ENCODE results near the gene RAD1.

RAD1 gene

DNA sequence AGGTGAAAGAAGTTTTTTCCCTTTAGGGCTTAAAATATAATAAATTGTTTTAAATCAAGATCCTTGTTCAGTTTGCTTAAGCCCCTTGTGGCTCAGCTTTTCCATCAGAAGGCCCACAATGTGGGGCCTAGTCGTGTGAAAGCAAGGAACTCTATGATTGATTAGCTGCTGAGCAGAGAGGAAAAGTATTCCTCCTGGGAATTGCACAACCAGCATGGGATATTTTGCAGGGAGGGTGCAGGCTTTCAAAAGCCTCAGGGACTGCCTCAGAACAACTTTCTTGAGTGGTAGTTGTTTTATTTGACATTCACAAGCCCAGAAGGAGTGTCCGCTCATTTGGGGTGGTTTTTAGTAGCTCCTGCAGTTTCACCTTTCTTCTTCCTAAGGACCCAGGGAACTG, 56.5 kb downstream of the RAD1 start:
- no peak for DNase-seq

DNA sequence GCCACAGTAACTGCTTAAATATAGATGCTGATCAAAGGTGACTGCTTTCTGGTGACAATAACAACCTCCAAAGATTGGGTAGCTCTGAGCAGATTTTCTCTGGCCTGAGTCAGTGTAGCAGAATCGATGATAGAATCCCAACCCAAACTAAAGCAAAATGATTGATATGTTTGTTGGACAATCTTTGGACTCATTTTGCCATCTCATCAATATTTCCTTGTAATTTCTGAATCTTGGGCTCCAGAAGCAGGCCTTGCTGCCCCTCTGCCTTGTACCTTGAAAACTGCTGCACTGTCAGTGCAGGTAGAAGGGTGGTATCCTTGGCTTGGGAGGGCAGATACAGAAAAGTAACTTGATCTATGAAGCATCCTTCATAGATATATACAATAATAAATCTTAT, 57.4 kb downstream of the RAD1 start:
- no peak for DNase-seq

DNA sequence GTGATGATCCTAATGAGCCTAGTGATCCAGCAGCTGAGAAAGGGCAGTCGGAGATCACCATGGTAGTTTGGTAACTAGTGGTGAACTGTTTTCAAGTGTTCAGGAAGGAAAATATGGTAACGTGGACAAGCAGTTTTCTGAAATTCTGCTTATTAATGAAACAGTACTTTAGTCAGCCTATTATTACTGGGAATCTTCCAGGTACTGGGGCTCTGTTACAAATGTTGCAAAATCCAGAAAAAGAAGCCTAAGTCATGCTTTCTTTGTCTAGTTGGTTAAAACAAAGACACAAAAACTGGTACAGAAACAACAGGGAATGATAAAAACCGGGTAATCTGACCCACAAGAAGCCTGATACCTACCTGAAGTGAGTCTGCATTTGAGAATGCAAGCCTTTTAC, 58.1 kb downstream of the RAD1 start:
- no peak for DNase-seq

All from activated CD8-positive, alpha-beta memory T cell treated with anti-CD3 and anti-CD28 coated beads, Interleukin-2, amount 50 U/mL, for 48 hours (primary cell).